WERI-Rb-1 (cell line): ENCODE results near the gene VASN.

Source experiments
- DNase-seq: peaks from one replicate; pipeline ENCODE4 v3.0.0-alpha.2; 2020
- H3K27ac ChIP-seq: fragments of 250-450 bp; sonication (Bioruptor Pico); 2 replicates; pipeline ENCODE4 v1.5.1; 2020; ENCODE audit warnings: mild to moderate bottlenecking, moderate library complexity
- H3K27me3 ChIP-seq: fragments of 250-450 bp; sonication (Bioruptor Pico); 2 replicates; pipeline ENCODE4 v1.5.1; 2021; ENCODE audit warnings: mild to moderate bottlenecking, low read depth, moderate library complexity; ENCODE audit not compliant: insufficient read depth, severe bottlenecking
- H3K36me3 ChIP-seq: fragments of 250-450 bp; sonication (Bioruptor Pico); 2 replicates; pipeline ENCODE4 v1.5.1; 2020; ENCODE audit warnings: mild to moderate bottlenecking, moderate library complexity
- H3K4me3 ChIP-seq: 2 replicates; pipeline ENCODE4 v1.5.1; 2011; ENCODE audit warnings: low read depth, mild to moderate bottlenecking, control low read depth, low read length
- H3K9me3 ChIP-seq: fragments of 250-450 bp; sonication (Bioruptor Pico); 2 replicates; pipeline ENCODE4 v1.5.1; 2021; ENCODE audit warnings: mild to moderate bottlenecking, moderate library complexity; ENCODE audit not compliant: severe bottlenecking
- CTCF ChIP-seq: IDR thresholded peaks from 2 replicates; pipeline ENCODE4 v1.5.1; 2011; ENCODE audit warnings: low read depth, mild to moderate bottlenecking, control low read depth, inconsistent platforms, low read length

The VASN gene

GRCh38 chr16:4372001-4372577, 441 bp downstream of the VASN start:
- no peak for DNase-seq
- Histone ChIP-seq H3K9me3 (no peaks in the 10 kb centered on the region), H3K27me3 (no peaks in the 10 kb centered on the region), H3K36me3 (no peaks in the 10 kb centered on the region), H3K4me3 (no peak overlapping the region), H3K27ac (no peak overlapping the region)
- no peak for TF ChIP-seq CTCF

GRCh38 chr16:4372578-4373355, 1.1 kb downstream of the VASN start:
- no peak for DNase-seq
- H3K4me3 ChIP-seq, result no peak overlapping the region
- H3K9me3 ChIP-seq, result no peaks in the 10 kb centered on the region
- H3K27ac ChIP-seq, result no peak overlapping the region
- no peaks in the 10 kb centered on the region for H3K36me3 ChIP-seq
- no peak for TF ChIP-seq CTCF
- no peaks in the 10 kb centered on the region for H3K27me3 ChIP-seq

GRCh38 chr16:4373356-4373908, 1.8 kb downstream of the VASN start:
- Histone ChIP-seq H3K36me3 (no peaks in the 10 kb centered on the region), H3K27me3 (no peaks in the 10 kb centered on the region), H3K4me3 (no peak overlapping the region), H3K9me3 (no peaks in the 10 kb centered on the region), H3K27ac (no peak overlapping the region)
- TF ChIP-seq CTCF, result no peak
- no peak for DNase-seq

- Histone ChIP-seq H3K36me3 (no peaks in the 10 kb centered on the region), H3K9me3 (no peaks in the 10 kb centered on the region), H3K4me3 (no peak overlapping the region), H3K27ac (no peak overlapping the region), H3K27me3 (no peaks in the 10 kb centered on the region)
- TF ChIP-seq CTCF, result no peak
- DNase-seq, result no peak
Observed at GRCh38 chr16:4373909-4374742, 2.5 kb downstream of the VASN start.

- H3K27ac ChIP-seq, result no peak overlapping the region
- no peak for DNase-seq
- H3K4me3 ChIP-seq, result no peak overlapping the region
- no peak for TF ChIP-seq CTCF
- no peaks in the 10 kb centered on the region for H3K36me3 ChIP-seq
- no peaks in the 10 kb centered on the region for H3K27me3 ChIP-seq
- H3K9me3 ChIP-seq, result no peaks in the 10 kb centered on the region
Observed at GRCh38 chr16:4375717-4376116, 4.1 kb downstream of the VASN start.
